H1 (cell line): Measurements from ENCODE around the gene KRTAP12-4.

Source experiments
- CREB1 ChIP-seq: IDR thresholded peaks from 2 replicates; pipeline ENCODE4 v1.6.1; 2012; ENCODE audit warnings: inconsistent platforms
- CTCF ChIP-seq, 3 experiments: IDR thresholded peaks; 1 replicate in 2 of 3; 2 replicates in 1 of 3; pipeline versions ENCODE4 v1.5.1 to v1.6.1; 2011; ENCODE audit warnings: low read length in 3 of 3, mild to moderate bottlenecking in 3 of 3, inconsistent platforms in 2 of 3, low read depth in 1 of 3, moderate library complexity in 1 of 3; ENCODE audit not compliant: insufficient read depth in 1 of 3; ENCODE audit errors: control extremely low read depth in 1 of 3
- EP300 ChIP-seq, 2 experiments: IDR thresholded peaks; 1 replicate in 1 of 2; 2 replicates in 1 of 2; pipeline ENCODE4 v1.6.1; 2011 to 2012; ENCODE audit warnings: low read depth in 2 of 2, low read length in 2 of 2, mild to moderate bottlenecking in 2 of 2, borderline replicate concordance in 1 of 2, inconsistent platforms in 1 of 2, moderate library complexity in 1 of 2
- EZH2 ChIP-seq: fragments of 200-600 bp; sonication (generic); IDR thresholded peaks from 2 replicates; pipeline ENCODE4 v1.7.1; 2012; ENCODE audit warnings: low read depth, mild to moderate bottlenecking, moderate library complexity, low read length, inconsistent platforms; ENCODE audit not compliant: severe bottlenecking
- GTF2F1 ChIP-seq: IDR thresholded peaks from 2 replicates; pipeline ENCODE4 v1.6.1; 2012; ENCODE audit warnings: low read depth, low read length, improper control_type of control experiment, borderline replicate concordance
- JUND ChIP-seq: IDR thresholded peaks from 2 replicates; pipeline ENCODE4 v1.6.1; 2011; ENCODE audit warnings: mild to moderate bottlenecking, improper control_type of control experiment, low read length
- KDM1A ChIP-seq: fragments of 200-600, 300-600 bp; sonication (generic); IDR thresholded peaks from 2 replicates; pipeline ENCODE4 v1.7.1; 2016; ENCODE audit warnings: mild to moderate bottlenecking, low read length, borderline replicate concordance
- KDM5A ChIP-seq: fragments of 200-600 bp; IDR thresholded peaks from 2 replicates; pipeline ENCODE4 v1.7.1; 2012; ENCODE audit warnings: mild to moderate bottlenecking, low read length, inconsistent platforms, mixed read lengths
- MAX ChIP-seq: IDR thresholded peaks from 2 replicates; pipeline ENCODE4 v1.6.1; 2012; ENCODE audit warnings: inconsistent platforms
- POLR2A ChIP-seq, 2 experiments: IDR thresholded peaks; 1 replicate in 1 of 2; 2 replicates in 1 of 2; pipeline ENCODE4 v1.6.1; 2011; ENCODE audit warnings: low read depth in 2 of 2, low read length in 2 of 2, mild to moderate bottlenecking in 2 of 2; ENCODE audit errors: control extremely low read depth in 1 of 2
- RAD21 ChIP-seq, 2 experiments: IDR thresholded peaks in 1 of 2; conservative IDR thresholded peaks in 1 of 2; 2 replicates each; pipeline ENCODE4 v1.6.1; 2011; ENCODE audit warnings: low read depth in 2 of 2, low read length in 2 of 2, improper control_type of control experiment in 1 of 2, inconsistent platforms in 1 of 2, mild to moderate bottlenecking in 1 of 2, moderate library complexity in 1 of 2
- RFX5 ChIP-seq: IDR thresholded peaks from 2 replicates; pipeline ENCODE4 v1.6.1; 2011; ENCODE audit warnings: low read depth, low read length, improper control_type of control experiment, borderline replicate concordance
- TCF12 ChIP-seq: IDR thresholded peaks from 2 replicates; pipeline ENCODE4 v1.6.1; 2011; ENCODE audit warnings: low read depth, mild to moderate bottlenecking, low read length
- USF2 ChIP-seq: IDR thresholded peaks from 2 replicates; pipeline ENCODE4 v1.6.1; 2011; ENCODE audit warnings: low read length, improper control_type of control experiment

- no peak for TF ChIP-seq JUND
- no peak for TF ChIP-seq POLR2A (IDR thresholded peaks at IDR 0.05; ENCODE audit: control extremely low read depth in 1 of 2, low read depth in 2 of 2, low read length in 2 of 2)
- TF ChIP-seq KDM1A = no peak
- TF ChIP-seq USF2 = no peak
- no peak for TF ChIP-seq EZH2
- no peak for TF ChIP-seq TCF12
- no peak for TF ChIP-seq CTCF (IDR thresholded peaks at IDR 0.05; ENCODE audit: control extremely low read depth in 1 of 3, insufficient read depth in 1 of 3, low read depth in 1 of 3, low read length in 3 of 3)
- no peak for TF ChIP-seq MAX
- no peak for TF ChIP-seq EP300 (IDR thresholded peaks at IDR 0.05; ENCODE audit: borderline replicate concordance in 1 of 2, low read depth in 2 of 2, low read length in 2 of 2)
- no peak for TF ChIP-seq RAD21 (IDR thresholded peaks at IDR 0.05 in 1 of 2, conservative IDR thresholded peaks at IDR 0.05 in 1 of 2; ENCODE audit: low read depth in 2 of 2, low read length in 2 of 2)
- TF ChIP-seq GTF2F1 = no peak
- no peak for TF ChIP-seq KDM5A
- TF ChIP-seq RFX5 = no peak
- TF ChIP-seq CREB1 = no peak
Measured at GRCh38 chr21:44640761-44641160, 13.7 kb downstream of the KRTAP12-4 start.
